Prostate gland (tissue), 2 donors: Measurements from ENCODE around the gene CDH8. TPM values are rescaled to one million over a fixed set of nuclear protein-coding genes. Genes with fewer than 3 reads are reported as not detected.
"Not testable (repeated sequence)": the region's sequence is repeated elsewhere in the genome, so short reads cannot be mapped to it uniquely, and the experiment has no call there.

Experiments used
- DNase-seq: peaks from one replicate; pipeline ENCODE4 v3.0.0-alpha.2; 2019; ENCODE audit warnings: low spot score
- H3K27ac ChIP-seq, 2 donors: fragments of 200-600 bp; sonication (generic); 2 replicates each; pipeline ENCODE4 v1.5.1; 2017 to 2019
- H3K27me3 ChIP-seq: fragments of 200-600 bp; sonication (generic); replicated peaks from 2 replicates; pipeline ENCODE4 v1.5.1; 2019; ENCODE audit not compliant: insufficient read depth
- H3K36me3 ChIP-seq, 2 donors: fragments of 200-600 bp; sonication (generic); 1 replicate in 1 of 2; 2 replicates in 1 of 2; pipeline versions ENCODE4 v1.5.1 to v1.8.1; 2017 to 2019
- H3K4me1 ChIP-seq: fragments of 200-600 bp; sonication (generic); replicated peaks from 2 replicates; pipeline ENCODE4 v1.5.1; 2019
- H3K4me3 ChIP-seq, 2 donors: fragments of 200-600 bp; sonication (generic); 2 replicates each; pipeline ENCODE4 v1.5.1; 2017 to 2019
- H3K9me3 ChIP-seq: fragments of 200-600 bp; sonication (generic); 2 replicates; pipeline ENCODE4 v1.5.1; 2017
- POLR2A ChIP-seq: fragments of 450-650 bp; IDR thresholded peaks from one replicate; pipeline ENCODE4 v1.6.1; 2016; ENCODE audit warnings: antibody characterized with exemption, mild to moderate bottlenecking
- POLR2AphosphoS5 ChIP-seq: sonication (generic); formaldehyde crosslinking; IDR thresholded peaks from one replicate; pipeline ENCODE4 v1.6.1; 2017; ENCODE audit warnings: antibody characterized with exemption
- WGBS: methylation state at CpG from one replicate; pipeline ENCODE4 v1.1.5; 2018; 5-methylcytosine and 5-hydroxymethylcytosine counted together
- intact Hi-C: fragments of 100-400 bp; cut with DNase I; formaldehyde crosslinking; loops from one replicate; pipeline ENCODE4 v1.14.2; 2022
- total RNA-seq, 2 donors: library from RNA; depleted of rRNA; stranded (reverse); fragments of >200 nt; gene quantifications; one replicate each; pipeline ENCODE4 v1.1.0, GENCODE V29; 2016
- TF ChIP-seq, protein P1 (sequence below), 4 experiments: fragments of 200-600 bp in 2 of 4; fragments of 450-650 bp in 2 of 4; sonication (generic) in 2 of 4; IDR thresholded peaks; 1 replicate in 3 of 4; 2 replicates in 1 of 4; pipeline ENCODE4 v1.5.1; 2016 to 2019; ENCODE audit warnings: antibody characterized with exemption in 4 of 4, mild to moderate bottlenecking in 2 of 4, moderate library complexity in 2 of 4

CDH8 gene
- total RNA-seq, 2 donors from 2014 or later, result 1.0 to 3.1 TPM

DNA sequence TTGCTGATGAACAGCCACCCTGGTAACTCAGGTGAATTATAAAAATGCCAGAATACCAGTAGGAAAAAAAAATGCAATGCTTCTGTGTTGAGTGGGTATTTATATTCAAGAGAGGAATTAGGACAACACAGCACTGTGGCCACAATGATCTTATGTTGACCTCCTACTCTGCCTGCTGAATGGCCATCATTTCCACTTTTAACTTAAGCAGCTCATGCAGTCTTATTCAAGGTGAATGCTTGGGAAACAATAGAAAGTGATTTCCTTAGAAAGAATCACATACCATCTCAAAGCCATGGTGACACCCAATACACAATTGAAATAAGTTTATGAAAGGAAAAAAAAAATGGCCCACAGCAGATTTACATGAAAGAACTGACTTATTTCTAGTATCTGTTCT lies 224.0 kb downstream of the CDH8 start:
- TF ChIP-seq POLR2AphosphoS5 (no peak), POLR2A (no peak)
- TF ChIP-seq, protein P1, sequence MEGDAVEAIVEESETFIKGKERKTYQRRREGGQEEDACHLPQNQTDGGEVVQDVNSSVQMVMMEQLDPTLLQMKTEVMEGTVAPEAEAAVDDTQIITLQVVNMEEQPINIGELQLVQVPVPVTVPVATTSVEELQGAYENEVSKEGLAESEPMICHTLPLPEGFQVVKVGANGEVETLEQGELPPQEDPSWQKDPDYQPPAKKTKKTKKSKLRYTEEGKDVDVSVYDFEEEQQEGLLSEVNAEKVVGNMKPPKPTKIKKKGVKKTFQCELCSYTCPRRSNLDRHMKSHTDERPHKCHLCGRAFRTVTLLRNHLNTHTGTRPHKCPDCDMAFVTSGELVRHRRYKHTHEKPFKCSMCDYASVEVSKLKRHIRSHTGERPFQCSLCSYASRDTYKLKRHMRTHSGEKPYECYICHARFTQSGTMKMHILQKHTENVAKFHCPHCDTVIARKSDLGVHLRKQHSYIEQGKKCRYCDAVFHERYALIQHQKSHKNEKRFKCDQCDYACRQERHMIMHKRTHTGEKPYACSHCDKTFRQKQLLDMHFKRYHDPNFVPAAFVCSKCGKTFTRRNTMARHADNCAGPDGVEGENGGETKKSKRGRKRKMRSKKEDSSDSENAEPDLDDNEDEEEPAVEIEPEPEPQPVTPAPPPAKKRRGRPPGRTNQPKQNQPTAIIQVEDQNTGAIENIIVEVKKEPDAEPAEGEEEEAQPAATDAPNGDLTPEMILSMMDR (IDR thresholded peaks at IDR 0.05), result no peak
- no peaks in the 10 kb centered on the region for H3K9me3 ChIP-seq

DNA sequence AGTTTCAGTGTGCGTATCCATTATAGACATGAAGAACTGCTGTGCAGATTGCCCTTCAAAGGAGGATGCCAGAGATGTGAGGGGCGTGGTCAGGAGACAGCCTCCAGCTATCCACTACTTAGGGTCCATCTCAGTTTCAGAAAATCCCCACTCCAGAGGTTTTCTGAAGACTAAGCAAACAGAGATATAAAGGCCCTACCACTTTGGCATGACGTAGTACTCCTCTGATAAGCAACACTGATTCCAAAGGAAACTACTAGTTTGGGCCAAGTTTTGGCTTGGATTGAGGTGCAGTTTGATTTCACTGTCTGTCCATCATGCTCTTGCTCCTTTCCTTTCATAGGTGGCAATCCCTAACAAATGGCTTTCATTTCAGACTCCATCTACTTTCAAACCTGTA lies 228.7 kb downstream of the CDH8 start:
- H3K4me1 ChIP-seq, result no peaks in the 10 kb centered on the region
- no peak for DNase-seq
- H3K27me3 ChIP-seq, result no peaks in the 10 kb centered on the region
- no peaks in the 10 kb centered on the region for H3K9me3 ChIP-seq
- H3K4me3 ChIP-seq, result no peak overlapping the region
- intact Hi-C loops, result no loop called here
- no peak for TF ChIP-seq POLR2A
- no peak for TF ChIP-seq POLR2AphosphoS5
- TF ChIP-seq, protein P1 (IDR thresholded peaks at IDR 0.05), result no peak
- H3K27ac ChIP-seq, result no peak overlapping the region
- WGBS, result 84% methylated on average over 3 of the region's 3 CpGs
- H3K36me3 ChIP-seq, result no peaks in the 10 kb centered on the region

More for the DNA sequence above, 224.0 kb downstream of the CDH8 start:
- no peak overlapping the region for H3K4me3 ChIP-seq
- intact Hi-C loops, result no loop called here
- no peaks in the 10 kb centered on the region for H3K4me1 ChIP-seq
- H3K27me3 ChIP-seq, result no peaks in the 10 kb centered on the region
- H3K36me3 ChIP-seq, result no peaks in the 10 kb centered on the region
- DNase-seq, result no peak
- no peak overlapping the region for H3K27ac ChIP-seq

DNA sequence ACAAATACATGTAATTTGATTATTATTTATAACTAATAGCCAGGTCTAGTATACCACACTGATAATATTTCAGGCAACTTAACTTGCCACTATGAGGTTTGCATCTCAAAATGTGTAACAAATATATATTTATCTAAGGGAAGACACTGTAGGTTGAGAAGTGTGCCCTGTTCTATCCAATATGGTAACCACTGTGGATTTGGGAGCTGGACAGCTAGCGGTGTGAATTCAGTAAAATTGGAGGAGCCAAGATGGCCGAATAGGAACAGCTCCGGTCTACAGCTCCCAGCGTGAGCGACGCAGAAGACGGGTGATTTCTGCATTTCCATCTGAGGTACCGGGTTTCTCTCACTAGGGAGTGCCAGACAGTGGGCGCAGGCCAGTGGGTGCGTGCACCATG lies 235.0 kb downstream of the CDH8 start:
- H3K4me1 ChIP-seq, H3K9me3 ChIP-seq, H3K27ac ChIP-seq, DNase-seq, H3K27me3 ChIP-seq, intact Hi-C loops, H3K4me3 ChIP-seq, H3K36me3 ChIP-seq: not testable (repeated sequence)
- WGBS, result 95% methylated on average over 8 of the region's 10 CpGs

DNA sequence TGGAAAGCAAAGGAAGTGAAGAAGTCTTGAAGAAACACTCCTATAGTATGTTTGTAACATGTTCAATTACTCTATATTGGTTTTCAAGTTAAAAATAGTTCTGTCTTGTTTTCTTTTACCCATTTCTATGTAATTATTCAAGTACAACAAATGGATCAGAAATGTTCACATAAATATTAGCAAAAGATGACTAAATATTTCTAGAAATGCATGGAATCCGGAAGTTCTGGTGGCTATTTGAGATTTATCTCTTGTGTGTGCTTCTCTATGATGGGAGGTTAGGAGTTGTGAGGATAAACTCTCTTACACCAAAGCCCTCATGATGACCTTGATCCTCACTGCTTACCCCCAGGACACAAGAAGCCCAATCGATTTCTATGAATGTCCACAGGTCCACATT lies 237.5 kb downstream of the CDH8 start:
- Histone ChIP-seq H3K36me3 (no peaks in the 10 kb centered on the region), H3K27ac (no peak overlapping the region), H3K27me3 (no peaks in the 10 kb centered on the region), H3K9me3 (no peaks in the 10 kb centered on the region), H3K4me3 (no peak overlapping the region), H3K4me1 (no peaks in the 10 kb centered on the region)
- 83% methylated on average over 2 of the region's 2 CpGs for WGBS
- TF ChIP-seq POLR2A, result no peak
- TF ChIP-seq POLR2AphosphoS5, result no peak
- TF ChIP-seq, protein P1 (IDR thresholded peaks at IDR 0.05), result no peak
- intact Hi-C loops, result no loop called here
- no peak for DNase-seq

DNA sequence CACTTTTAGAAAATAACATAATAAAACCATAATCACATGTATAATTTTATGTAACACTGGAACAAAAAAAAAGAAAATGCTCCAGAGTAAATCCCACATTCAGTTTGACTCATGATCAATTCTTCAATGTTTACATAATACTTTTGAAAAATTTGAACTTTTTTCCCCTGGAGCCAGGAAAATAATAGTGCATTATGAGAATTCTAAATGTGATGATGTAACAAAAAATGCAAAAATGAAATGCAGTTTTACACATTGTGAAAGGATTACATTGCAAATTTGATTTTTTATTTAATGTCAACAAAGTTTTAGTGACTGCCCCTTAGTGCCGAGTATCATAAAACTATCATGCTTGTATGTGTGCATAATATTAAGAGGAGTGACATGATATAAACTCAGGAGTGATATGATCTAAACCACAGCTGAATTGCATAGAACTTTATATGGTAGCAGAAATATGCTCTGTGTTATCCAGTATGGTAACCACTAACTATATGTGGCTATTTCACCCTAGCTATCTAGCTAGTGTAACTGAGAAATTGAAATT lies 238.2 kb downstream of the CDH8 start:
- Histone ChIP-seq H3K27ac (no peak overlapping the region), H3K9me3 (no peaks in the 10 kb centered on the region), H3K4me1 (no peaks in the 10 kb centered on the region), H3K27me3 (no peaks in the 10 kb centered on the region), H3K36me3 (no peaks in the 10 kb centered on the region), H3K4me3 (no peak overlapping the region)
- WGBS, result 22% methylated on average over 1 of the region's 1 CpG
- no peak for DNase-seq
- intact Hi-C loops, result no loop called here
- TF ChIP-seq POLR2AphosphoS5 (no peak), POLR2A (no peak)
- TF ChIP-seq, protein P1 (IDR thresholded peaks at IDR 0.05), result no peak
